ENCODE data around the gene ZNF516.

The ZNF516 gene

DNA sequence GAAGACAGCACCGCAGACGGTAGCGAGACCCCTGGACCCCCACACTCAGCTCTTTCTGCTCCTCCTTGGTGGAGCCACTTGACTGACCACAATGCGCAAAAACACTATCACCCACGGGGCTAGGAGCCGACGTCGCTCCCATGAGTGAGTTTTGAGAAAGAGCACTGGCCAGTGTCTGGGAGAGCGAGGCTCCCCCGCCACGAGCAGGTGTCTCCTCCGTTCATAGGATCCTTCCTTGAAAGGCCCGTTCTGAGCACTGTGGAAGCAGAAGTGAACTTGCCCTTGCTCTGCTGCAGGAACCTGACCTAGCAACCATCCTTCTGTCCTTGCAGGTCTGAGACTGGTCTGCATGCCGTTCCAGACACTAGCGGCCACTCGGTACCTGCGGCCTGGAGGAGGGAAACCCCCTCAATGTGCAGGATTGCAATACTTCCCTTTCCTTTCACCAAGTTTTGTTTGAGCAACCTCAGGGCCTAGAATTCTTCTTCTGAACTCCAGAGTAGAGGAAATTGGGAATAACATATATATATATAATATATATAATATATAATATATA lies 12.9 kb upstream of the ZNF516 start:
- no peak for DNase-seq (ENCODE audit: low read depth)
- H3K4me3 ChIP-seq (ENCODE audit: low read depth, low read length), result no peak overlapping the region
- no peak for TF ChIP-seq CTCF (IDR thresholded peaks at IDR 0.05; ENCODE audit: control insufficient read depth, extremely low read depth, insufficient read depth)

DNA sequence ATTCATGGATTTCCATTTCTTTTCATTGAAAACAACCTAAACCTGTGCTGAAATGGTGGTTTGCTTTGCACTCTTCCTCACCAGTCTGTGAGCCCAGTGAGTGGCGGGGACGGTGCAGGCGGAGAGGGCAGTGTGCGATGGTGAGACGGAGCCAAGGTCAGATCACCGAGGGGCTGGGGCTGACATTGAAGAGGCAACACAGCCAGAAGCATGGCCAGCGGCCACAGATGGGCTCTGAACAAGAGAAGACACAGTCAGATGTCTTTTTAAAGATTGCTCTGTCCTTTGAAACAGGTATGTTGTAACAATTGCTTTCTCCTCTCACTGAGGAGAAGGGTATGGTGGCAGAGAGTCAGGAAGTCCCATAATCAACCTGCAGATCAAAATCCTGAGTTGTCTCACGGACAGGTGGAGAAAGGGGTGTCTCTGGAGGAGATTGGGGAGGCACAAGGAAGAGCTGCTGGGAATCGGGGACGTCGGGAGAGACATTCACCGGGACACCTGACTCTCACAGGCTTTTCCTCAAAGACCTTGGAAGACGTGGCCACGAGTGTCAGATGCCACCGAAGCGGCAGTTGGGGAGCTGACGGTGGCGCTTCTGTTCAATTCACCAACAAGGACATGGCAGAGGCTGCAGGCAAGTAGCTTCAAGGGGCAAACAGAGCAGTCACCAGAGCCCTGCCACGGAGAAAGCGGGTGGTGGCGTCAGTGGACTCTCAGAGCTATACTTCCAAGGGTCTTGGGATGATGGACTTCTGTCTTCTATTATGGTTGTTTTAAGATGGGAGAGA lies 12.1 kb upstream of the ZNF516 start:
- H3K4me3 ChIP-seq (ENCODE audit: low read depth, low read length), result no peak overlapping the region
- TF ChIP-seq CTCF (IDR thresholded peaks at IDR 0.05; ENCODE audit: control insufficient read depth, extremely low read depth, insufficient read depth), result no peak
- DNase-seq (ENCODE audit: low read depth), result no peak

DNA sequence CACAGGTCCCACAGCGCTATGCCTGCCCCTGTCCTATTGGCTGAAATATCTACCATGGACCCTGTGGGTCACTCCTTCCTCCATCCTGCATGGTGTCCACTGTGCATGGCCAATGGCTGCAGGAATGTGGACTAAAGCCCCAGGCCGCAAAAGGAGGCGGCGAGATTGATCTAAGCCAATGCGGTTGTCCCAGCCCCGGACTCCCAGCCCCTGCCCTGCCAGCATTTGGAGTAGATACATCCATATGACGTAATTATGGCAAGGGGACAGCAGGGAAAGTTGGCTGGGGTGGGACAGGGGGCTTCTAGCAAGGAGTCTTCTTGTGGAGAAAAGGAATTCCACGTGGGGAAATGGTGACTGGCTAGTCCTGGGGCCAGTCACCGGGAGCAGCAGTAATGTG lies 11.4 kb upstream of the ZNF516 start:
- TF ChIP-seq CTCF (IDR thresholded peaks at IDR 0.05; ENCODE audit: control insufficient read depth, extremely low read depth, insufficient read depth), result no peak
- H3K4me3 ChIP-seq (ENCODE audit: low read depth, low read length), result no peak overlapping the region
- no peak for DNase-seq (ENCODE audit: low read depth)

DNA sequence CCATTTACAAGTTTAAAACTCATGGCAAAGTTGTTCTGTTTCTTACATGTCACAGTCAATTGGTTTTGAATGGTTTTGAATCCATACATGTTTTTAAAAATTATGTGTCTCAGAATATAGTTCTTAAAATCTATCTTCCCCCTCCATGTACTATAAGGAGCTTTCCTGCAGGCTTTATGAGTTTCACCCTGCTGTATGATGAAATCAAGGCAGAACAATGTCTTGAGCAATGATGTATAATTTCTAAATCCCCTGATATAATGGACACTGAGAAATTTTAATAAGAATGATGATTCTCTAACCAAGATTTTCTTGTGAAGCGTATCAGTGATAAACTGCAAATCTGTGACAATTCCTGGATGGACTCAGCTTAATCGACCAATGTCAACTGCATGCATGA lies 10.6 kb upstream of the ZNF516 start:
- TF ChIP-seq CTCF (IDR thresholded peaks at IDR 0.05; ENCODE audit: control insufficient read depth, extremely low read depth, insufficient read depth), result no peak
- no peak for DNase-seq (ENCODE audit: low read depth)
- H3K4me3 ChIP-seq (ENCODE audit: low read depth, low read length), result no peak overlapping the region

GRCh38 chr18:76504749-76505148 lies 9.7 kb upstream of the ZNF516 start:
- no peak for TF ChIP-seq CTCF (IDR thresholded peaks at IDR 0.05; ENCODE audit: control insufficient read depth, extremely low read depth, insufficient read depth)
- DNase-seq (ENCODE audit: low read depth), result no peak
- no peak overlapping the region for H3K4me3 ChIP-seq (ENCODE audit: low read depth, low read length)

- no peak for TF ChIP-seq CTCF (IDR thresholded peaks at IDR 0.05; ENCODE audit: control insufficient read depth, extremely low read depth, insufficient read depth)
- no peak for DNase-seq (ENCODE audit: low read depth)
Observed at GRCh38 chr18:76503649-76504386, 8.8 kb upstream of the ZNF516 start.

More at GRCh38 chr18:76503649-76504386, 8.8 kb upstream of the ZNF516 start:
- H3K4me3 ChIP-seq (ENCODE audit: low read depth, low read length), result no peak overlapping the region
